OCI-LY3 (cell line): Measurements from ENCODE around the gene GAS7.

Source experiments
- H2AFZ ChIP-seq: fragments of 200-600, 300-600 bp; shearing (Covaris generic); 2 replicates; pipeline ENCODE4 v1.6.0; 2014; ENCODE audit warnings: antibody characterized with exemption, low read depth, low read length
- H3K27ac ChIP-seq: fragments of 200-600, 300-600 bp; sonication (generic); 2 replicates; pipeline ENCODE4 v1.5.1; 2014; ENCODE audit warnings: mild to moderate bottlenecking, low read length, moderate library complexity, mixed read lengths
- H3K27me3 ChIP-seq: fragments of 200-600, 300-600 bp; sonication (generic); 2 replicates; pipeline ENCODE4 v1.6.1; 2014; ENCODE audit warnings: low read depth, low read length, mixed read lengths
- H3K36me3 ChIP-seq: fragments of 200-600, 300-600 bp; sonication (generic); replicated peaks from 2 replicates; pipeline ENCODE3; 2014; ENCODE audit warnings: low read depth, low read length, mixed read lengths
- H3K4me1 ChIP-seq: fragments of 300-600, 200-600 bp; sonication (generic); 2 replicates; pipeline ENCODE4 v1.6.1; 2014; ENCODE audit warnings: low read length, mixed read lengths
- H3K4me2 ChIP-seq: fragments of 200-600, 300-600 bp; sonication (generic); 2 replicates; pipeline ENCODE4 v1.6.1; 2014; ENCODE audit warnings: low read length, mixed read lengths
- H3K4me3 ChIP-seq: fragments of 300-600, 200-600 bp; sonication (generic); 2 replicates; pipeline ENCODE4 v1.5.1; 2014; ENCODE audit warnings: antibody characterized with exemption, mild to moderate bottlenecking, low read length, moderate library complexity
- H3K79me2 ChIP-seq: fragments of 300-600, 200-600 bp; shearing (Covaris generic); 2 replicates; pipeline ENCODE4 v1.6.1; 2014; ENCODE audit warnings: mild to moderate bottlenecking, low read length, mixed read lengths
- H3K9ac ChIP-seq: fragments of 300-600, 200-600 bp; shearing (Covaris generic); 2 replicates; pipeline ENCODE4 v1.6.0; 2014; ENCODE audit warnings: mild to moderate bottlenecking, low read length, moderate library complexity
- H3K9me3 ChIP-seq: fragments of 200-600, 300-600 bp; shearing (Covaris generic); 2 replicates; pipeline ENCODE4 v1.6.1; 2014; ENCODE audit warnings: low read length, mixed read lengths; ENCODE audit not compliant: insufficient read depth
- H4K20me1 ChIP-seq: fragments of 200-600, 300-600 bp; sonication (generic); 2 replicates; pipeline ENCODE4 v1.6.1; 2016; ENCODE audit warnings: low read length, mixed read lengths; ENCODE audit not compliant: insufficient read depth
- CTCF ChIP-seq: fragments of 200-600, 300-600 bp; sonication (generic); IDR thresholded peaks from 2 replicates; pipeline ENCODE4 v1.5.1; 2014; ENCODE audit warnings: antibody characterized with exemption, low read length, low read depth
- EZH2phosphoT487 ChIP-seq: fragments of 200-600 bp; shearing (Covaris generic); IDR thresholded peaks from 2 replicates; pipeline ENCODE4 v1.6.1; 2018; ENCODE audit warnings: antibody characterized with exemption, mixed run types, low read depth

GAS7 gene

GRCh38 chr17:9878786-9879525, 319.4 kb downstream of the GAS7 start:
- H3K4me1 ChIP-seq, result no peaks in the 10 kb centered on the region
- H3K9ac ChIP-seq, result no peak overlapping the region
- no peak overlapping the region for H3K27ac ChIP-seq
- H2AFZ ChIP-seq, result no peak overlapping the region
- H3K4me2 ChIP-seq, result no peak overlapping the region
- H3K4me3 ChIP-seq, result no peak overlapping the region
- H4K20me1 ChIP-seq, result no peaks in the 10 kb centered on the region
- no peaks in the 10 kb centered on the region for H3K9me3 ChIP-seq
- H3K36me3 ChIP-seq, result no peaks in the 10 kb centered on the region
- H3K79me2 ChIP-seq, result no peaks in the 10 kb centered on the region
- TF ChIP-seq EZH2phosphoT487 (no peak), CTCF (no peak)
- H3K27me3 ChIP-seq, result no peaks in the 10 kb centered on the region

- Histone ChIP-seq H2AFZ (no peak overlapping the region), H3K9me3 (no peaks in the 10 kb centered on the region), H3K4me3 (no peak overlapping the region), H3K79me2 (no peaks in the 10 kb centered on the region), H3K9ac (no peak overlapping the region), H3K27ac (no peak overlapping the region), H3K4me2 (no peak overlapping the region), H3K27me3 (no peaks in the 10 kb centered on the region), H4K20me1 (no peaks in the 10 kb centered on the region), H3K36me3 (no peaks in the 10 kb centered on the region), H3K4me1 (no peaks in the 10 kb centered on the region)
- TF ChIP-seq CTCF, result no peak
- TF ChIP-seq EZH2phosphoT487, result no peak
Measured at GRCh38 chr17:9878356-9878755, 320.1 kb downstream of the GAS7 start.

GRCh38 chr17:9875441-9875840, 323.0 kb downstream of the GAS7 start:
- Histone ChIP-seq H3K4me2 (no peak overlapping the region), H3K9ac (no peak overlapping the region), H3K27ac (no peak overlapping the region), H3K36me3 (no peaks in the 10 kb centered on the region), H3K4me1 (no peaks in the 10 kb centered on the region), H4K20me1 (no peaks in the 10 kb centered on the region), H3K4me3 (no peak overlapping the region), H3K79me2 (no peaks in the 10 kb centered on the region), H2AFZ (no peak overlapping the region), H3K9me3 (no peaks in the 10 kb centered on the region), H3K27me3 (no peaks in the 10 kb centered on the region)
- TF ChIP-seq EZH2phosphoT487, result no peak
- no peak for TF ChIP-seq CTCF

- Histone ChIP-seq H2AFZ (no peak overlapping the region), H3K79me2 (no peaks in the 10 kb centered on the region), H3K4me3 (no peak overlapping the region), H4K20me1 (no peaks in the 10 kb centered on the region), H3K4me2 (no peak overlapping the region), H3K27ac (no peak overlapping the region), H3K27me3 (no peaks in the 10 kb centered on the region), H3K4me1 (no peaks in the 10 kb centered on the region), H3K9ac (no peak overlapping the region), H3K9me3 (no peaks in the 10 kb centered on the region), H3K36me3 (no peaks in the 10 kb centered on the region)
- TF ChIP-seq CTCF (no peak), EZH2phosphoT487 (no peak)
Measured at GRCh38 chr17:9874722-9875121, 323.7 kb downstream of the GAS7 start.
